Fibroblast of mammary gland (primary cell): ENCODE measurements around the gene TMIGD1.

ENCODE experiments used
- DNase-seq: peaks from one replicate; pipeline ENCODE4 v3.0.0-alpha.2; 2010; ENCODE audit warnings: low read depth
- H3K4me3 ChIP-seq: 2 replicates; pipeline ENCODE4 v1.5.1; 2011; ENCODE audit warnings: low read depth, mild to moderate bottlenecking, low read length, moderate library complexity; ENCODE audit not compliant: control insufficient read depth
- CTCF ChIP-seq: conservative IDR thresholded peaks from 2 replicates; pipeline ENCODE4 v1.5.1; 2011; ENCODE audit warnings: low read depth, low read length, inconsistent platforms; ENCODE audit not compliant: control insufficient read depth, insufficient read depth

TMIGD1 gene

GRCh38 chr17:30369995-30370394 lies 36.1 kb upstream of the TMIGD1 start:
- no peak overlapping the region for H3K4me3 ChIP-seq
- no peak for TF ChIP-seq CTCF
- DNase-seq = no peak

- no peak for DNase-seq
- TF ChIP-seq CTCF = no peak
- no peak overlapping the region for H3K4me3 ChIP-seq
Observed at GRCh38 chr17:30368912-30369720, 35.3 kb upstream of the TMIGD1 start.

GRCh38 chr17:30366536-30366935 lies 32.7 kb upstream of the TMIGD1 start:
- no peak for DNase-seq
- no peak for TF ChIP-seq CTCF

GRCh38 chr17:30363715-30364202 lies 29.9 kb upstream of the TMIGD1 start:
- peak; percentile 93 for DNase-seq
- TF ChIP-seq CTCF = no peak
- H3K4me3 ChIP-seq = no peak overlapping the region

More at GRCh38 chr17:30366536-30366935, 32.7 kb upstream of the TMIGD1 start:
- H3K4me3 ChIP-seq = no peak overlapping the region

GRCh38 chr17:30361766-30362279 lies 28.0 kb upstream of the TMIGD1 start:
- no peak overlapping the region for H3K4me3 ChIP-seq
- TF ChIP-seq CTCF = no peak
- no peak for DNase-seq

GRCh38 chr17:30360086-30360808 lies 26.4 kb upstream of the TMIGD1 start:
- DNase-seq = no peak
- TF ChIP-seq CTCF = no peak
- H3K4me3 ChIP-seq = no peak overlapping the region
